Activated T-helper 1 cell treated with anti-CD3 and anti-CD28 coated beads, Interleukin-2, amount 50 U/mL, for 16 hours (primary cell): ENCODE measurements around the gene CDHR3.

Experiments
- DNase-seq, 2 donors: peaks; one replicate each; pipeline ENCODE4 v3.0.0-alpha.2; 2020; ENCODE audit warnings: low read depth in 1 of 2, low spot score in 1 of 2

CDHR3 gene

GRCh38 chr7:106064316-106064715 lies 101.3 kb downstream of the CDHR3 start:
- DNase-seq = no peak

- DNase-seq = no peak
Observed at GRCh38 chr7:106064771-106065574, 101.9 kb downstream of the CDHR3 start.

GRCh38 chr7:106065575-106066500 lies 102.8 kb downstream of the CDHR3 start:
- DNase-seq = no peak

GRCh38 chr7:106067678-106068077 lies 104.6 kb downstream of the CDHR3 start:
- no peak for DNase-seq

GRCh38 chr7:106068538-106068961 lies 105.5 kb downstream of the CDHR3 start:
- no peak for DNase-seq

- no peak for DNase-seq
Observed at GRCh38 chr7:106068986-106069385, 105.9 kb downstream of the CDHR3 start.

GRCh38 chr7:106069471-106070200 lies 106.6 kb downstream of the CDHR3 start:
- DNase-seq = no peak

GRCh38 chr7:106070201-106070551 lies 107.1 kb downstream of the CDHR3 start:
- no peak for DNase-seq

GRCh38 chr7:106070567-106071254 lies 107.6 kb downstream of the CDHR3 start:
- DNase-seq = no peak

GRCh38 chr7:106071356-106071998 lies 108.4 kb downstream of the CDHR3 start:
- no peak for DNase-seq

- DNase-seq = no peak
Observed at GRCh38 chr7:106071999-106072714, 109.1 kb downstream of the CDHR3 start.

- DNase-seq = no peak
Observed at GRCh38 chr7:106072715-106073091, 109.6 kb downstream of the CDHR3 start.

GRCh38 chr7:106073701-106074100 lies 110.6 kb downstream of the CDHR3 start:
- no peak for DNase-seq

GRCh38 chr7:106074257-106074656 lies 111.2 kb downstream of the CDHR3 start:
- DNase-seq = no peak

- no peak for DNase-seq
Observed at GRCh38 chr7:106075937-106076336, 112.9 kb downstream of the CDHR3 start.

GRCh38 chr7:106076537-106076936 lies 113.5 kb downstream of the CDHR3 start:
- DNase-seq = no peak

- no peak for DNase-seq
Observed at GRCh38 chr7:106080300-106080987, 117.4 kb downstream of the CDHR3 start.

GRCh38 chr7:106082087-106082854 lies 119.2 kb downstream of the CDHR3 start:
- no peak for DNase-seq
